HG02678 (cell line): ENCODE measurements around the gene LNPK.
"Not testable (repeated sequence)": the region's sequence is repeated elsewhere in the genome, so short reads cannot be mapped to it uniquely, and the experiment has no call there.

ENCODE experiments used
- ATAC-seq: cut with Tn5 transposase; IDR thresholded peaks from one replicate; pipeline ENCODE4 v1.9.1; 2021; ENCODE audit warnings: mild to moderate bottlenecking, moderate library complexity; ENCODE audit not compliant: unreplicated experiment

LNPK gene

DNA sequence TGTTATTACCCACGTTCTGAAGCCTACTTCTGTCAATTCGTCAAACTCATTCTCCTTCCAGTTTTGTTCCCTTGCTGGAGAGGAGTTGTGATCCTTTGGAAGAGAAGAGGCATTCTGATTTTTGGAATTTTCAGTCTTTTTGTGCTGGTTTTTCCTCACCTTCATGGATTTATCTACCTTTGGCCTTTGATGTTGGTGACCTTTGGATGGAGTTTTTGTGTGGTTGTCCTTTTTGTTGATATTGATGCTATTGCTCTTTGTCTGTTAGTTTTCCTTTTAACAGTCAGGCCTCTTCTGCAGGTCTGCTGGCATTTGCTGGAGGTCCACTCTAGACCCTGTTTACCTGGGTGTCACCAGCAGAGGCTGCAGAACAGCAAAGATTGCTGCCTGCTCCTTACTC is 88.8 kb downstream of the LNPK start:
- ATAC-seq, result not testable (repeated sequence)

DNA sequence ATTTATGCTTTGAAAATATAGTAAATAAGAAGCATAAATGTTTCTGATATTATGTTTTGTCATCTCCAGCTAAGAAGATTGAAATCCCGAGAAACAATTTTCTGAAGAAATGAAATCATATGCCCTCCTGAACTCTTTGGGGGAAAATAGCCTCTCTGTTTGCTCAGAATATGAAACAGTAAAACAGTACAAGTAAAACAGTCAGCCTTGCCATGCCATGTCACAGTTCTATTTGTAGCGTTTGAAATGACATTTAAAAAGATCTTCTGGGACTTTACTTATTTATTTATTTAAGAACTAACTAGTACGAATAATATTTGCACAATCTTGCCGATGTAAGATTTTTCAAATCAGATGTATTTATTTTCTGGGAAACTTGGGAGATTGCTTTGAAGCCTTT is 98.0 kb downstream of the LNPK start:
- no peak for ATAC-seq

DNA sequence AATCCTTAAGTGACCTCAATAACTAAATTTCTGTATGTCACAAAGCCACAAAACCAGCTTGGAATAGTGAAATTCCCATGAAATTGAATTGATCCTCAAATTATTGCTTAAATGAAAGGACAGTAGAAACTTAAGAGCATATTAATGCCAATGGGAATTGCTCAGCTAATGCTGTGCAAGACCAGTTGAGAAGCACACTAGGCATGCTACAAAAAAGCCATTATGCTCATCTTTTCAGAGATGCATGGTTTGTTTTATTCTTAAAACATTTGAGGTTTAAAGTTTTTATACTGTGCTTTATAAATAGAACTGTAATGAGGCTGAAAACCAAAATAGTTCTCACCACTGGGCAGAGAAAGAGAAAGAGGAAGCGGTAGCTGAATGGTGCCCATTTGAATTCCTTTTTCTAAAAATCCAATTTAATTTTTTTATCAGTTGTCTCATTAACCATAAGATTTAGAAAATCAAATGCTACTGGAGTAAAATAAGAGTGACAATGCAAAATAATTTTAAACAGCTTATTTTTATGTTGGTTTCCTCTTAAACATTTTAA is 98.6 kb downstream of the LNPK start:
- ATAC-seq, result no peak

DNA sequence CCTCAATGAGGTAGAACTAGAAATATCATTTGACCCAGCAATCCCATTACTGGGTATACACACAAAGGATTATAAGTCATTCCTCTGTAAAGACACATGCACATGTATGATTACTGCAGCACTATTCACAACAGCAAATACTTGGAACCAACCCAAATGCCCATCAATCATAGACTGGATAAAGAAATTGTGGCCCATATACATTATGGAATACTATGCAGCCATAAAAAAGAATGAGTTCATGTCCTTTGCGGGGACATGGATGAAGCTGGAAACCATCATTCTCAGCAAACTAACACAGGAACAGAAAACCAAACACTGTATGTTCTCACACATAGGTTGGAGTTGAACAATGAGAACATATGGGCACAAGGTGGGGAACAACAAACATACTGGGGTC is 106.1 kb downstream of the LNPK start:
- ATAC-seq, result not testable (repeated sequence)

DNA sequence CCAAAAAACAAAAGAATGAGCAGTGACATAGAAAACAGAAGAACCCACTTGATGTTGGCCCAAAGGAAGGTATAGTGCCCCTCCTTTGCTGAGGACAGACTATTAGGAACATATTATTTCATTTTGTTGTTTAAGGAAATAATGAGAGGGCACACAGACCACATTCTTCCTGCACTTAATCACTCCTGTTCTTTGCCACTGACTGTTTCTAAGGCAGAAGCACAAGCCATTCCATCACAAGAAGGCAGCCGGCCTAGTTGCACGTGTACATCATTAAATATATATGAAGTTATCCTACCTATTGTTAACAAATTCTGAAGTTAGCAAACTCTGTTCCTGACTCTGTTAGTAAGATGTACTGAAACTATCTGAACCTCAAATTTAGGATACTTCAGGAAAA is 110.0 kb downstream of the LNPK start:
- ATAC-seq, result no peak

DNA sequence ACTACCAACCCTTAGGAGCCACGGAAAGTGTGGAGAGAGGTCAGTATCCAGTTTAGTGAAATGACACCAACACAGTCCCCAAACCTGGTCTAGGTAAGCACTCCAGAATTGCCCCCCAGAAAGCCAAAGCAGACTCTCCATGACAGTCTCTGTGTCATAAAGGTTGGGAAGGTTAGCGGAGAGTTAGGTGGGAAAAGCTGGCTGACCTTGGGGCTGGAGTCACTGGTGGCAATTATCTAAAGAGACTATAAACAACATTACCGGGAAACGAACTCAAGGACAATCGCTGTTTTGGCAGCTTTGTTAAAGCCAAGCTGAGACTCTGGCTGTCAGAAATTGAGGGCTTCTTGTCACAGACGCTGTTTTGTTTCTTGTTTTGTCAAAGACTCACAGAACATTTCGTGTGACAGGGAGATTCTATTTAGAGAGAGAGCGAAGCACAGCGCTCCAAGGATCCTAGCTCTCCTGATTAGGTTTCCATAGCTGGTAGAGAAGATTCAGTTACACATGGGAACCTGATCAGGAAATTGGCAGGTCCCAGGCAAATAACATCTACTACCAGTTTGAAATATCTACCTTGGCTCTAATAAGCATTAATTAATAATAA is 111.3 kb downstream of the LNPK start:
- ATAC-seq, result no peak

DNA sequence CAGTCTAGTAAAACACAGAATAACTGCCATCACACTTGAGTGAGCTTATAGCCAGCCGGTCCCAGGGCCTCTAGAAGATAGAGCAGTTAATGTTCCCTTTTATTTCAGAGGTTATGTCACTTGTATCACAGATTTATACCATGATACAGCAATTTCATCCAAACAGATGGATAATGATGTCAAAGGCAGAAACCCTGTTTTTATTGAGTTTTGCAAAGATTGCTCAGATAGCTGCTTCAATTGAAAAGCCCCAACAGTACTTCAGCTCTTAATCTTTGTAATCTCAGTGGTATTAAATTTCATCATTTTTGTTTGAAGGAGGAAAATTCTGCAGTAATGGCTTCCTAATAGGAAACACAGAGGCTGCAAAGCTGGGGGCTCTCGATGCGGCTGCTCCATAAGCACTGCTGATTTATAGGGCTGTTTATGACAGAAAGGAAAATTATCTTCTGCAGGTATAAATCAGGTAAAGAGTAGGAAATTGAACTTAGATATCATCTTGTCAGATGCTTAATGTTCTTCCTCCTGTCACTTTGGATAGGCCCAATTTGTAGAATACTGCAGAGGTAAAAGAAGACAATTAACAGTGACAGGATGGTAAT is 112.3 kb downstream of the LNPK start:
- ATAC-seq, result no peak

DNA sequence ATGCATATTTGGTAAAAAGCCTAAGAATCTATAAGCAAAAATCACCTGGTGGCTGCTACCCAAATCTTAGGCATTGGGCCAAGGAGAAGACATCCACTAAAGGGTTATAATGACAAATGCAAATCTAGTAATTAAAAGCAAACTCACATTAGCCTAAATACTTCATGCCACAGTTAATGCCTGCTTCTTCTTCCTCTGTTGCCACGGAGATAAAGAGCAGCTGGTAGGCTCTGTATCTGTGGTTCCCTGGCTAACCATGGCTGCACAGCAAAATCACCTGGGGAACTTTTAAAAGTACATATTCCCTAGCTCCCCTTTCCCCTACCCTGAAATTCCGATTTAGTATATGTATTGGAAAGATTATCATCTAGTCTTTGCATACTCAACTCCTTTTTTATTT is 114.3 kb downstream of the LNPK start:
- no peak for ATAC-seq

DNA sequence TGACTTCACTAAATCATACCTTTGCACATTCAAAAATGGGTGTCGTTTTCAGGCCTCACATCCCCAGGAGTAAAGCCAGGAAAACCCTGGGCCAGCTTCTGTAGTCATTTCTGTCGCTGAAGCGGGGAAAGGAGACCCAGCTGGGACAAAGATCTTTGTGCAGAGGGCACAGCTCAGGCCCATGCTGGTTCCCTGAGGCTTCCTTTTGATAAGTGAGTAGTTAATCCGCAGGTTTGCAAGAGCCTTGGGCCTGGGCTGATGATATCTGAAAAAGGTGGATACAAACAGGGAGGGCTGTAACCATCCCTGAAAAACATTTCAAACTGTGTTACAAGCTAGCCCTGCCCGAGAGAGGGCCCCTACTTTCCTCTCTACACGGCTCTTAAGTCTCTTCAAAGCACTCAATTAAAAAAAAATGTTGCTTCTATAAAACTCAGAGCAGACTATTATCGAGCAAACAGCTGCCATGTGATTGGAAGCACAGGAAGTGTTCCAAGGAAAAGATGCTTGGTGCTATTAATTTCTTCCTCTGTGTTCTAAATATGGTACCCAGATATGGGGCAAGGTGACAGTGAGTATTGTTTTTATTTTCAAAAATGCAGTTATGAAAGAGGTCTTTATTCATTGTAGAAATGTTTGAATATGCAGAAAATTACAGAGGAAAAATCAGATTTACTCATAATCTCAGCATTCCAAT is 117.2 kb downstream of the LNPK start:
- no peak for ATAC-seq

DNA sequence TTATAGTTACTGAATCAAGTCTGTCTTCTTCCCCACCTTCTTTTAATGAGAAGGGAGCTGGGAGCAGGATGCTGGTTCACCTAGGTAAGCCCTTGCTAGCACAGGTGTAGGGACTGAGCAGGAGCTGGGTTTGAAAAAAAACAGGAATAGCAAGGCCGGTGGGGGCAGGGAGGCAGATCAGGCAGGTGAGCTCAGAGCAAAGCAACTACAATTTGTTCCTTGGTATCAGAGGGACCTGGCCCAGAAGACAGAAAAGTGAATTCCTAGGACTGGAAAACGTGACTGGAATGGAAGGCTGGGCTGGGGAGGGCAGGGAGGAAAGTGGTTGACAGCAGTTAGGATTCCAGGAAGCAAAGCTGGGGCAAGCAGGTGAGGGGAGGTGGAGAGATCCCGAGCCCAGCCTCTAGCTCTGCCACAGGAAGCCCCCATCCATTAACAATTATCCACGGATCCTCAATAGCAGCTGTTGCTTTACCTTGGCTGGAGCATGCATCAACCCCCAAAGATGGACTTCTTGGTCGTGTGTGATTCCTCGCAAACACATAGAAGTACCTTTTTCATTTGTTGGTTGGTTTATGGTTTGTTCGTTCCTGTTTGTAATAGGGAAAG is 118.4 kb downstream of the LNPK start:
- no peak for ATAC-seq

DNA sequence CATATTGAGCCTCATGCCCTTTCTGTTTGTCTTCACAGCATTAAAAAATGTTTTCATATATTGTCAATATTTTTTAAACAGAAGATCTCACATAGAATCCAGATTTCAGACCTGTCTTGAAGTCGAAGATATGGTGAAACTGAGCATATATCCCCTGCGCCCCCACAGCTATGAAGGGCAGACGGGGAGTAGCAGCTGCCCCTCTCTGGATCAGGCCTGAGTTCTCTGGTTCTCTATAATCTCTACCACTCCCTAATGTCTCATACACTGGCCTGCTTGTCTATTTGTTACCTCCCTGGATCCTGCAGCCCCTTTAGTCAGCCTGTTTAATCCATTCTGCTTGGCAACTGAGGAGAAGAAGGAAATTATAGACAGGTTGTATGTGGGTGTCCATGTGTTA is 122.4 kb downstream of the LNPK start:
- ATAC-seq, result no peak

DNA sequence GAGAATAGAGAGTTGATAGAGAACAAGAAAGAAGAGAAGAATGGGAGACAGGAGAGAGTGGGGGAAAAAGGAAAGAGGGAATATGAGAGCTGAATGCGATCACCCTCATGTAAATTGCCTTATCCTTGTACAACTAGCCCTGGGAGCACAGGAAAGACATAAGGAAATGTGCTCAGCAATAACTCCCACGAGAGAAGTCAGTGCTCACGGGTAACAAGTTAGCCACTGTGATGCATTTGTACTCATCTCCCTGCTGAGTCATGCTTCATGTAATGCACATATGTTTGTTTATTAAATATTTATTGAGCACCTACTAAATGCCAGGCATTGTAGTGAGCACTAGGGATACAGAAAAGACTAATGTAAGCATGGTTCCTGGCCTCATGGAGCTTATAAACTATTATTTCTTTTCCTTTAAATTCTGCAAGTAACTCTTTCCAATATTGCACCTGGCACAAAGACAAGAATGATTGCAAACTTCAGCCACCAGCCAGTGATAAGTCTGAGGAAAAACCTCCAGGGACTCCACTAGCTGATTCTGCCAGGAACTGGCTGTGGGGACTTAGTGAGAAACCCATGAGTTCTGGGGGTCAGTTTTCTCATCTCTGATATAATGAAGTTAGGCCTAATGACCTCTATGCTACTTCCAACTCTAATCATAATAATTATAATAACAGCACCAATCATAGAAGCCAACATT is 124.1 kb downstream of the LNPK start:
- ATAC-seq, result no peak

DNA sequence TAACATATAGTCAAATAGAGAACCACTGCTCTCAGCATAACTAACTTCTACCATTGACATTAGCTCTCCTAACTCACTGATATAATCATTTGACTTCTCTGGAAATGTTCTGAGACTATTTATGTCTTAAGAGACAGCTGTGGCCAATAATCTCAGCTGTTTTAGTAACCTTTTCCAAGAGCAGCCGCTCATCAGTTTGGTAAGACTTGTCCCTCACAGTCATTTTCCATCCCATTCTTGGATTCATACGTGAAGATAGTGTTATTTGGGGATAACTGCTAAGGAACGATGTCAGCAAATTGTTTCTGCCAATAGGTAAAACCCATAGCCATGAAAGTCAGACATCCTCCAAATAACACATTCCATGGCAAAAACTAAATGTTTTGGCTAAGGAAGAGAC is 127.8 kb downstream of the LNPK start:
- ATAC-seq, result no peak
